WTC11 (cell line): Measurements from ENCODE around the gene BCAR3. TPM values are rescaled to one million over a fixed set of nuclear protein-coding genes. Genes with fewer than 3 reads are reported as not detected.

Experiments used
- ATAC-seq: fragments of 200-7000 bp; cut with Tn5 transposase; 2 replicates; pipeline ENCODE4 v1.10.0; 2021; ENCODE audit warnings: mild to moderate bottlenecking, moderate library complexity
- CTCF ChIA-PET: fragments of 300-600 bp; sonication (Branson Sonifier 250); formaldehyde crosslinking; loops from one replicate; lab custom pipeline; 2021; ENCODE audit warnings: antibody characterized with exemption; lab: Charles Lee
- POLR2A ChIA-PET: fragments of 350-600 bp; sonication (Branson Sonifier 250); formaldehyde crosslinking; loops from one replicate; lab custom pipeline; 2021; ENCODE audit warnings: antibody characterized with exemption; lab: Charles Lee
- DNase-seq: peaks from one replicate; pipeline ENCODE4 v3.0.0; 2021; ENCODE audit warnings: low spot score
- H3K27ac Mint-ChIP-seq: 2 replicates; pipeline ENCODE4 v1.8.0; 2021; ENCODE audit warnings: mixed read lengths
- H3K27me3 Mint-ChIP-seq: 2 replicates; pipeline ENCODE4 v1.8.0; 2021; ENCODE audit warnings: low read depth, mild to moderate bottlenecking, moderate library complexity, mixed read lengths
- H3K36me3 Mint-ChIP-seq: 2 replicates; pipeline ENCODE4 v1.8.0; 2021; ENCODE audit warnings: mixed read lengths
- H3K4me1 Mint-ChIP-seq: 2 replicates; pipeline ENCODE4 v1.8.0; 2022; ENCODE audit warnings: mixed read lengths
- H3K4me3 Mint-ChIP-seq: 2 replicates; pipeline ENCODE4 v1.8.0; 2021; ENCODE audit warnings: mild to moderate bottlenecking, moderate library complexity, mixed read lengths
- H3K9me3 Mint-ChIP-seq: 2 replicates; pipeline ENCODE4 v1.8.0; 2021; ENCODE audit warnings: mixed read lengths
- AFF4 ChIP-seq: sonication (generic); formaldehyde crosslinking; IDR thresholded peaks from 2 replicates; pipeline ENCODE4 v1.8.1; 2023; ENCODE audit warnings: mild to moderate bottlenecking, missing genetic modification reagents, borderline replicate concordance
- ARID4B ChIP-seq: sonication (generic); formaldehyde crosslinking; IDR thresholded peaks from 2 replicates; pipeline ENCODE4 v1.8.0; 2023; ENCODE audit warnings: missing genetic modification reagents, mild to moderate bottlenecking, borderline replicate concordance
- ATF2 ChIP-seq: sonication (generic); formaldehyde crosslinking; IDR thresholded peaks from 2 replicates; pipeline ENCODE4 v1.8.1; 2022; ENCODE audit warnings: low read depth, missing genetic modification reagents, borderline replicate concordance
- ATF6 ChIP-seq: sonication (generic); formaldehyde crosslinking; IDR thresholded peaks from 2 replicates; pipeline ENCODE4 v1.8.1; 2023; ENCODE audit warnings: mild to moderate bottlenecking, missing genetic modification reagents
- E2F1 ChIP-seq: sonication (generic); formaldehyde crosslinking; IDR thresholded peaks from 2 replicates; pipeline ENCODE4 v1.8.0; 2022; ENCODE audit warnings: mild to moderate bottlenecking, missing genetic modification reagents
- FOXK1 ChIP-seq: sonication (generic); formaldehyde crosslinking; IDR thresholded peaks from 2 replicates; pipeline ENCODE4 v1.8.0; 2022; ENCODE audit warnings: mild to moderate bottlenecking, moderate library complexity, missing genetic modification reagents
- GABPB1 ChIP-seq: sonication (generic); formaldehyde crosslinking; IDR thresholded peaks from 2 replicates; pipeline ENCODE4 v1.8.1; 2023; ENCODE audit warnings: mild to moderate bottlenecking, missing genetic modification reagents
- NFYB ChIP-seq: sonication (generic); formaldehyde crosslinking; conservative IDR thresholded peaks from 2 replicates; pipeline ENCODE4 v1.8.0; 2022; ENCODE audit warnings: low read depth, missing genetic modification reagents
- RELA ChIP-seq: sonication (generic); formaldehyde crosslinking; IDR thresholded peaks from 2 replicates; pipeline ENCODE4 v1.8.1; 2022; ENCODE audit warnings: missing genetic modification reagents, mild to moderate bottlenecking, borderline replicate concordance
- SMAD4 ChIP-seq: sonication (generic); formaldehyde crosslinking; IDR thresholded peaks from 2 replicates; pipeline ENCODE4 v1.8.0; 2022; ENCODE audit warnings: mild to moderate bottlenecking, missing genetic modification reagents
- USF1 ChIP-seq: sonication (generic); formaldehyde crosslinking; IDR thresholded peaks from 2 replicates; pipeline ENCODE4 v1.8.0; 2022; ENCODE audit warnings: mild to moderate bottlenecking, missing genetic modification reagents
- ZNF121 ChIP-seq: sonication (generic); formaldehyde crosslinking; IDR thresholded peaks from 2 replicates; pipeline ENCODE4 v1.8.0; 2023; ENCODE audit warnings: missing genetic modification reagents
- ZNF416 ChIP-seq: fragments of 250-450 bp; sonication (Bioruptor Pico); IDR thresholded peaks from 2 replicates; pipeline ENCODE4 v1.9.0; 2021; ENCODE audit warnings: mild to moderate bottlenecking, inconsistent platforms
- total RNA-seq: library from RNA; stranded (reverse); gene quantifications from 3 replicates; pipeline ENCODE4 v1.2.3, GENCODE V29; 2021

BCAR3 gene
- total RNA-seq, 1 experiment from 2014 or later, result 14.8 TPM

GRCh38 chr1:93581917-93582850 lies 99.5 kb downstream of the BCAR3 start:
- Mint-ChIP-seq H3K9me3 (no peaks in the 10 kb centered on the region), H3K27ac (peak overlapping the region; percentile 74; the same call in 1 of the 2 replicates), H3K27me3 (no peaks in the 10 kb centered on the region), H3K36me3 (peaks cover 16% of the 10 kb centered on the region), H3K4me3 (no peak overlapping the region), H3K4me1 (peaks cover 11% of the 10 kb centered on the region)
- ATAC-seq (no peak), DNase-seq (no peak)
- POLR2A ChIA-PET, result no interaction called here
- CTCF ChIA-PET, result interaction anchor here (1.2 to 2.6 kb wide), 2 partner anchors 10 to 47 kb away, joined by 4 to 9 read pairs; no protein-coding TSS in a partner anchor
- TF ChIP-seq ZNF121 (CRISPR knock-in tag), result no peak
- no peak for TF ChIP-seq USF1 (CRISPR knock-in tag)
- TF ChIP-seq FOXK1 (CRISPR knock-in tag), result no peak
- TF ChIP-seq NFYB (CRISPR knock-in tag), result no peak
- TF ChIP-seq ARID4B (CRISPR knock-in tag), result no peak
- no peak for TF ChIP-seq AFF4 (CRISPR knock-in tag)
- TF ChIP-seq GABPB1, result no peak
- TF ChIP-seq RELA, result no peak
- no peak for TF ChIP-seq ATF2 (CRISPR knock-in tag)
- TF ChIP-seq SMAD4 (CRISPR knock-in tag), result no peak
- TF ChIP-seq ATF6 (CRISPR knock-in tag), result no peak
- TF ChIP-seq ZNF416 (CRISPR knock-in tag), result no peak
- no peak for TF ChIP-seq E2F1 (CRISPR knock-in tag)
